ENCODE results near the gene NCOR1. TPM values are rescaled to one million over a fixed set of nuclear protein-coding genes. Genes with fewer than 3 reads are reported as not detected.
A peak's percentile ranks its signal among the peaks of the same experiment; 100 is the strongest.

NCOR1 gene
- polyA plus RNA-seq, 2 of the 4 experiments (the other 2 are of a cell fraction) = 65.5 to 190 TPM

DNA sequence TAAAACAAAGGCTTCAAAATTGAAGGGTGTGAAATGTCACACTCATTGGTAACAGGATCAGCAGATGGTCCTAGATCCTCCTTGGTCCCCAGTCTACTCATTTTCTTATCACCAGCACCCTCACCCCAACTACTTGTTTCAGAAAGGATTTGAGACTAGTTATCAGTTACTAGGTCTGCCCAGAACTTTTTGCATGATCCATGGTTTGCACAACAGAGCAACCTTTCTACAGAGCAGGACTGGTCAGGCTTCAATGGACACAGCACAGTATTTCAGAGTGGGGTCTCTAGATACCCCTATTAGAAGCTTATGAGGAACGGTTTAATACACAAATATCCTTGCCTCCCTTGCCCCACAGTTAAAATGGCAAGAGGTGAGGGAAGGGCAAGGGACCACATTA, 190.1 kb downstream of the NCOR1 start:
- H3K4me1 ChIP-seq = peaks cover 31% of the 10 kb centered on the region
- H3K9me3 ChIP-seq = no peaks in the 10 kb centered on the region
- no peak overlapping the region for H3K4me2 ChIP-seq
- ChIA-PET CTCF (interaction anchor here (1.0 to 5.6 kb wide), 2 partner anchors 12 to 15 kb away, joined by 3 to 35 read pairs; no protein-coding TSS in a partner anchor), POLR2A (no interaction called here)
- no peak overlapping the region for H3K4me3 ChIP-seq
- no peak for TF ChIP-seq JUN (IDR thresholded peaks at IDR 0.05)
- peak; percentile 63; the same call in 1 of the 2 replicates for TF ChIP-seq POLR2AphosphoS2 (conservative IDR thresholded peaks at IDR 0.05; ENCODE audit: low read length)
- no peak overlapping the region for H3K27ac ChIP-seq
- FAIRE-seq (peak; percentile 28), DNase-seq (ENCODE audit: low read depth in 1 of 2, low spot score in 1 of 2) (no peak), ATAC-seq (no peak)
- 96% methylated on average over 1 of the region's 1 CpG for WGBS (ENCODE audit: missing lambda C conversion rate)

DNA sequence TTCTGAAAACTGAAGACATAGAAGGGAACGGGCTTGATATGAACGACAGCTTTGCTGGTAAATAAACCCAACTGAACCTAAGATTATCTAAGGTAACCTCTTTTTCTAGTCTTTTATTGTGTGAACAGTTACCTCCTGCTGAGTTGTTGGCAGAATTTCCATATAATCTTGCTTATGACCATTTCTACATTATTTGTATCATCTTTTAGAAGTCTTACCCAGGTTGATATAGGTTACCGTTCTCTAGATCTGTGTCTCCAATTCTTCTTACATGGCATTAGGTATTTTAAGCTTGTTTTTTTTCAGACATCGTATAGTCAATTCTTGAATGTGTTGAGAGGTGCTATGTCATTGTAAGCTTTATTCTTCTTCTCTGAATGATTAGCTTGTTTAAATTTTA, 191.5 kb downstream of the NCOR1 start:
- no peak for TF ChIP-seq MAZ (IDR thresholded peaks at IDR 0.05; ENCODE audit: borderline replicate concordance, low read depth, low read length)
- no peak for TF ChIP-seq RCOR1 (IDR thresholded peaks at IDR 0.05; ENCODE audit: low read depth, low read length)
- no peak for TF ChIP-seq GATA3 (IDR thresholded peaks at IDR 0.05; ENCODE audit: borderline replicate concordance)
- TF ChIP-seq KDM1A (IDR thresholded peaks at IDR 0.05; ENCODE audit: low read depth) = no peak
- TF ChIP-seq, protein P1, sequence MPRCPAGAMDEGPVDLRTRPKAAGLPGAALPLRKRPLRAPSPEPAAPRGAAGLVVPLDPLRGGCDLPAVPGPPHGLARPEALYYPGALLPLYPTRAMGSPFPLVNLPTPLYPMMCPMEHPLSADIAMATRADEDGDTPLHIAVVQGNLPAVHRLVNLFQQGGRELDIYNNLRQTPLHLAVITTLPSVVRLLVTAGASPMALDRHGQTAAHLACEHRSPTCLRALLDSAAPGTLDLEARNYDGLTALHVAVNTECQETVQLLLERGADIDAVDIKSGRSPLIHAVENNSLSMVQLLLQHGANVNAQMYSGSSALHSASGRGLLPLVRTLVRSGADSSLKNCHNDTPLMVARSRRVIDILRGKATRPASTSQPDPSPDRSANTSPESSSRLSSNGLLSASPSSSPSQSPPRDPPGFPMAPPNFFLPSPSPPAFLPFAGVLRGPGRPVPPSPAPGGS (IDR thresholded peaks at IDR 0.05) = no peak
- TF ChIP-seq CEBPB (IDR thresholded peaks at IDR 0.05) = no peak
- no peak for TF ChIP-seq BHLHE40 (IDR thresholded peaks at IDR 0.05; ENCODE audit: low read depth, low read length)
- no peak for TF ChIP-seq NFE2L2 (conservative IDR thresholded peaks at IDR 0.05; ENCODE audit: low read length)
- TF ChIP-seq, protein P2, sequence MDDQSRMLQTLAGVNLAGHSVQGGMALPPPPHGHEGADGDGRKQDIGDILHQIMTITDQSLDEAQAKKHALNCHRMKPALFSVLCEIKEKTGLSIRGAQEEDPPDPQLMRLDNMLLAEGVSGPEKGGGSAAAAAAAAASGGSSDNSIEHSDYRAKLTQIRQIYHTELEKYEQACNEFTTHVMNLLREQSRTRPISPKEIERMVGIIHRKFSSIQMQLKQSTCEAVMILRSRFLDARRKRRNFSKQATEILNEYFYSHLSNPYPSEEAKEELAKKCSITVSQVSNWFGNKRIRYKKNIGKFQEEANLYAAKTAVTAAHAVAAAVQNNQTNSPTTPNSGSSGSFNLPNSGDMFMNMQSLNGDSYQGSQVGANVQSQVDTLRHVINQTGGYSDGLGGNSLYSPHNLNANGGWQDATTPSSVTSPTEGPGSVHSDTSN (IDR thresholded peaks at IDR 0.05) = no peak
- TF ChIP-seq, protein P3, sequence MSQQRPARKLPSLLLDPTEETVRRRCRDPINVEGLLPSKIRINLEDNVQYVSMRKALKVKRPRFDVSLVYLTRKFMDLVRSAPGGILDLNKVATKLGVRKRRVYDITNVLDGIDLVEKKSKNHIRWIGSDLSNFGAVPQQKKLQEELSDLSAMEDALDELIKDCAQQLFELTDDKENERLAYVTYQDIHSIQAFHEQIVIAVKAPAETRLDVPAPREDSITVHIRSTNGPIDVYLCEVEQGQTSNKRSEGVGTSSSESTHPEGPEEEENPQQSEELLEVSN (IDR thresholded peaks at IDR 0.05; ENCODE audit: borderline replicate concordance, low read depth) = no peak
- TF ChIP-seq, protein P4, sequence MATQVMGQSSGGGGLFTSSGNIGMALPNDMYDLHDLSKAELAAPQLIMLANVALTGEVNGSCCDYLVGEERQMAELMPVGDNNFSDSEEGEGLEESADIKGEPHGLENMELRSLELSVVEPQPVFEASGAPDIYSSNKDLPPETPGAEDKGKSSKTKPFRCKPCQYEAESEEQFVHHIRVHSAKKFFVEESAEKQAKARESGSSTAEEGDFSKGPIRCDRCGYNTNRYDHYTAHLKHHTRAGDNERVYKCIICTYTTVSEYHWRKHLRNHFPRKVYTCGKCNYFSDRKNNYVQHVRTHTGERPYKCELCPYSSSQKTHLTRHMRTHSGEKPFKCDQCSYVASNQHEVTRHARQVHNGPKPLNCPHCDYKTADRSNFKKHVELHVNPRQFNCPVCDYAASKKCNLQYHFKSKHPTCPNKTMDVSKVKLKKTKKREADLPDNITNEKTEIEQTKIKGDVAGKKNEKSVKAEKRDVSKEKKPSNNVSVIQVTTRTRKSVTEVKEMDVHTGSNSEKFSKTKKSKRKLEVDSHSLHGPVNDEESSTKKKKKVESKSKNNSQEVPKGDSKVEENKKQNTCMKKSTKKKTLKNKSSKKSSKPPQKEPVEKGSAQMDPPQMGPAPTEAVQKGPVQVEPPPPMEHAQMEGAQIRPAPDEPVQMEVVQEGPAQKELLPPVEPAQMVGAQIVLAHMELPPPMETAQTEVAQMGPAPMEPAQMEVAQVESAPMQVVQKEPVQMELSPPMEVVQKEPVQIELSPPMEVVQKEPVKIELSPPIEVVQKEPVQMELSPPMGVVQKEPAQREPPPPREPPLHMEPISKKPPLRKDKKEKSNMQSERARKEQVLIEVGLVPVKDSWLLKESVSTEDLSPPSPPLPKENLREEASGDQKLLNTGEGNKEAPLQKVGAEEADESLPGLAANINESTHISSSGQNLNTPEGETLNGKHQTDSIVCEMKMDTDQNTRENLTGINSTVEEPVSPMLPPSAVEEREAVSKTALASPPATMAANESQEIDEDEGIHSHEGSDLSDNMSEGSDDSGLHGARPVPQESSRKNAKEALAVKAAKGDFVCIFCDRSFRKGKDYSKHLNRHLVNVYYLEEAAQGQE (IDR thresholded peaks at IDR 0.05) = no peak
- TF ChIP-seq, protein P5, sequence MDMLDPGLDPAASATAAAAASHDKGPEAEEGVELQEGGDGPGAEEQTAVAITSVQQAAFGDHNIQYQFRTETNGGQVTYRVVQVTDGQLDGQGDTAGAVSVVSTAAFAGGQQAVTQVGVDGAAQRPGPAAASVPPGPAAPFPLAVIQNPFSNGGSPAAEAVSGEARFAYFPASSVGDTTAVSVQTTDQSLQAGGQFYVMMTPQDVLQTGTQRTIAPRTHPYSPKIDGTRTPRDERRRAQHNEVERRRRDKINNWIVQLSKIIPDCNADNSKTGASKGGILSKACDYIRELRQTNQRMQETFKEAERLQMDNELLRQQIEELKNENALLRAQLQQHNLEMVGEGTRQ (IDR thresholded peaks at IDR 0.05) = no peak
- TF ChIP-seq FOXS1 (CRISPR knock-in tag; IDR thresholded peaks at IDR 0.05) = no peak
- no peak for TF ChIP-seq MYC (IDR thresholded peaks at IDR 0.05; ENCODE audit: borderline replicate concordance, low read length)
- TF ChIP-seq HOXB13 (CRISPR knock-in tag; IDR thresholded peaks at IDR 0.05; ENCODE audit: low read depth) = no peak
- no peak for TF ChIP-seq CBX8 (IDR thresholded peaks at IDR 0.05)
- TF ChIP-seq TP53 (CRISPR knock-in tag; IDR thresholded peaks at IDR 0.05) = no peak
- TF ChIP-seq, protein P6, sequence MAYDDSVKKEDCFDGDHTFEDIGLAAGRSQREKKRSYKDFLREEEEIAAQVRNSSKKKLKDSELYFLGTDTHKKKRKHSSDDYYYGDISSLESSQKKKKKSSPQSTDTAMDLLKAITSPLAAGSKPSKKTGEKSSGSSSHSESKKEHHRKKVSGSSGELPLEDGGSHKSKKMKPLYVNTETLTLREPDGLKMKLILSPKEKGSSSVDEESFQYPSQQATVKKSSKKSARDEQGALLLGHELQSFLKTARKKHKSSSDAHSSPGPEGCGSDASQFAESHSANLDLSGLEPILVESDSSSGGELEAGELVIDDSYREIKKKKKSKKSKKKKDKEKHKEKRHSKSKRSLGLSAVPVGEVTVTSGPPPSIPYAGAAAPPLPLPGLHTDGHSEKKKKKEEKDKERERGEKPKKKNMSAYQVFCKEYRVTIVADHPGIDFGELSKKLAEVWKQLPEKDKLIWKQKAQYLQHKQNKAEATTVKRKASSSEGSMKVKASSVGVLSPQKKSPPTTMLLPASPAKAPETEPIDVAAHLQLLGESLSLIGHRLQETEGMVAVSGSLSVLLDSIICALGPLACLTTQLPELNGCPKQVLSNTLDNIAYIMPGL (CRISPR knock-in tag; IDR thresholded peaks at IDR 0.05; ENCODE audit: borderline replicate concordance) = no peak
- Histone ChIP-seq H3K4me2 (no peak overlapping the region), H3K4me3 (no peak overlapping the region), H3K4me1 (peaks cover 21% of the 10 kb centered on the region), H3K27ac (no peak overlapping the region), H3K9me3 (no peaks in the 10 kb centered on the region)
- POLR2A ChIA-PET = no interaction called here
- ATAC-seq (no peak), DNase-seq (ENCODE audit: low read depth in 1 of 2, low spot score in 1 of 2) (no peak), FAIRE-seq (peak; percentile 72)
- CTCF ChIA-PET = interaction anchor here (1.2 to 5.6 kb wide), 2 partner anchors 10 to 11 kb away, joined by 3 to 35 read pairs; no protein-coding TSS in a partner anchor
- whole genome bisulfite sequencing (ENCODE audit: missing lambda C conversion rate) = 68% methylated on average over 4 of the region's 4 CpGs
